Thyroid gland (tissue), 4 donors: Measurements from ENCODE around the gene WDR59.
"Not testable (repeated sequence)": the region's sequence is repeated elsewhere in the genome, so short reads cannot be mapped to it uniquely, and the experiment has no call there.

Experiments used
- POLR2A ChIP-seq, 2 donors: fragments of 450-650 bp; IDR thresholded peaks; one replicate each; pipeline ENCODE4 v1.6.1; 2017; ENCODE audit warnings: antibody characterized with exemption in 2 of 2, mild to moderate bottlenecking in 2 of 2, moderate library complexity in 1 of 2
- TF ChIP-seq, protein P1 (sequence below), 6 experiments: fragments of 200-600 bp in 3 of 6; fragments of 450-650 bp in 3 of 6; sonication (generic) in 3 of 6; IDR thresholded peaks; one replicate each; pipeline ENCODE4 v1.5.1; 2016 to 2019; ENCODE audit warnings: antibody characterized with exemption in 6 of 6, mild to moderate bottlenecking in 2 of 6, inconsistent platforms in 1 of 6, moderate library complexity in 1 of 6

DNA sequence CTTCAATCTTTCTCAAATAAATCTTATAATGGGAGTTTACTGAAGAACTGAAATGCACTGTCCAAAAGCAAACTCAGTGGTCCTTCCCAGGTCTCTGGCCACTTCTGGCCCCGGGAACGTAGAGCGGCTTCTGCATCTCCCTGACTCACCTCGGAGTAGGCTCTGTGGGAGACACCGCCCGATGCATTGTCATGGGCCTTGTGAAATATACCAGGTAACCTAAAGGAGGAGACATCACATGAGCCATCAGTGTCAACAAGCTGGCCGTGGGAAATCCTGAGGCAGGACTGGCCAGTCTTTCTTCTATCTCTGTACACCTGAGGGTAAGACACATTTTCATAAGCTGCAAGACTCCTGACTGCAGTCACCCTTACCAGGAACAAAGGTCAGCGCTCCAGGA lies 76.2 kb downstream of the WDR59 start:
- TF ChIP-seq POLR2A (IDR thresholded peaks at IDR 0.05), result not testable (repeated sequence)
- TF ChIP-seq, protein P1, sequence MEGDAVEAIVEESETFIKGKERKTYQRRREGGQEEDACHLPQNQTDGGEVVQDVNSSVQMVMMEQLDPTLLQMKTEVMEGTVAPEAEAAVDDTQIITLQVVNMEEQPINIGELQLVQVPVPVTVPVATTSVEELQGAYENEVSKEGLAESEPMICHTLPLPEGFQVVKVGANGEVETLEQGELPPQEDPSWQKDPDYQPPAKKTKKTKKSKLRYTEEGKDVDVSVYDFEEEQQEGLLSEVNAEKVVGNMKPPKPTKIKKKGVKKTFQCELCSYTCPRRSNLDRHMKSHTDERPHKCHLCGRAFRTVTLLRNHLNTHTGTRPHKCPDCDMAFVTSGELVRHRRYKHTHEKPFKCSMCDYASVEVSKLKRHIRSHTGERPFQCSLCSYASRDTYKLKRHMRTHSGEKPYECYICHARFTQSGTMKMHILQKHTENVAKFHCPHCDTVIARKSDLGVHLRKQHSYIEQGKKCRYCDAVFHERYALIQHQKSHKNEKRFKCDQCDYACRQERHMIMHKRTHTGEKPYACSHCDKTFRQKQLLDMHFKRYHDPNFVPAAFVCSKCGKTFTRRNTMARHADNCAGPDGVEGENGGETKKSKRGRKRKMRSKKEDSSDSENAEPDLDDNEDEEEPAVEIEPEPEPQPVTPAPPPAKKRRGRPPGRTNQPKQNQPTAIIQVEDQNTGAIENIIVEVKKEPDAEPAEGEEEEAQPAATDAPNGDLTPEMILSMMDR (IDR thresholded peaks at IDR 0.05), result not testable (repeated sequence)
